Prostate gland (tissue), 2 donors: Measurements from ENCODE around the gene NTRK2.

Experiments
- CTCF ChIP-seq, 4 experiments: fragments of 200-600 bp in 2 of 4; fragments of 450-650 bp in 2 of 4; sonication (generic) in 2 of 4; IDR thresholded peaks; 1 replicate in 3 of 4; 2 replicates in 1 of 4; pipeline ENCODE4 v1.5.1; 2016 to 2019; ENCODE audit warnings: antibody characterized with exemption in 4 of 4, mild to moderate bottlenecking in 2 of 4, moderate library complexity in 2 of 4
- POLR2A ChIP-seq: fragments of 450-650 bp; IDR thresholded peaks from one replicate; pipeline ENCODE4 v1.6.1; 2016; ENCODE audit warnings: antibody characterized with exemption, mild to moderate bottlenecking

GRCh38 chr9:84699984-84700383, 30.5 kb downstream of the NTRK2 start:
- TF ChIP-seq CTCF (IDR thresholded peaks at IDR 0.05) (no peak), POLR2A (no peak)
